Progenitor cell of endocrine pancreas (in vitro differentiated cells): Measurements from ENCODE around the gene TNNC1. TPM values are rescaled to one million over a fixed set of nuclear protein-coding genes. Genes with fewer than 3 reads are reported as not detected.

Experiments
- DNase-seq: peaks from one replicate; pipeline ENCODE4 v3.0.0; 2021; ENCODE audit warnings: low spot score; ENCODE audit not compliant: unreplicated experiment
- H3K27ac Mint-ChIP-seq: 2 replicates; pipeline ENCODE4 v1.8.0; 2021; ENCODE audit warnings: mild to moderate bottlenecking, moderate library complexity, mixed read lengths
- H3K27me3 Mint-ChIP-seq: 2 replicates; pipeline ENCODE4 v1.8.0; 2021; ENCODE audit warnings: mixed read lengths
- H3K36me3 Mint-ChIP-seq: 2 replicates; pipeline ENCODE4 v1.8.0; 2022; ENCODE audit warnings: mixed read lengths; ENCODE audit not compliant: insufficient read depth
- H3K4me1 Mint-ChIP-seq: 2 replicates; pipeline ENCODE4 v1.8.0; 2021; ENCODE audit warnings: low read depth, mixed read lengths
- H3K4me3 Mint-ChIP-seq: 2 replicates; pipeline ENCODE4 v1.8.0; 2021; ENCODE audit warnings: low read depth, mild to moderate bottlenecking, moderate library complexity, mixed read lengths
- H3K9me3 Mint-ChIP-seq: 2 replicates; pipeline ENCODE4 v1.8.0; 2021; ENCODE audit warnings: low read depth, mixed read lengths
- CTCF ChIP-seq: fragments of 200-600 bp; sonication (generic); IDR thresholded peaks from one replicate; pipeline ENCODE4 v1.5.0; 2021; ENCODE audit warnings: antibody characterized with exemption, mild to moderate bottlenecking; ENCODE audit not compliant: unreplicated experiment
- total RNA-seq: library from RNA; stranded (reverse); gene quantifications from 2 replicates; pipeline ENCODE4 v1.2.1, GENCODE V29; 2021

The TNNC1 gene
- total RNA-seq, 1 donor from 2014 or later, result 3.3 TPM

DNA sequence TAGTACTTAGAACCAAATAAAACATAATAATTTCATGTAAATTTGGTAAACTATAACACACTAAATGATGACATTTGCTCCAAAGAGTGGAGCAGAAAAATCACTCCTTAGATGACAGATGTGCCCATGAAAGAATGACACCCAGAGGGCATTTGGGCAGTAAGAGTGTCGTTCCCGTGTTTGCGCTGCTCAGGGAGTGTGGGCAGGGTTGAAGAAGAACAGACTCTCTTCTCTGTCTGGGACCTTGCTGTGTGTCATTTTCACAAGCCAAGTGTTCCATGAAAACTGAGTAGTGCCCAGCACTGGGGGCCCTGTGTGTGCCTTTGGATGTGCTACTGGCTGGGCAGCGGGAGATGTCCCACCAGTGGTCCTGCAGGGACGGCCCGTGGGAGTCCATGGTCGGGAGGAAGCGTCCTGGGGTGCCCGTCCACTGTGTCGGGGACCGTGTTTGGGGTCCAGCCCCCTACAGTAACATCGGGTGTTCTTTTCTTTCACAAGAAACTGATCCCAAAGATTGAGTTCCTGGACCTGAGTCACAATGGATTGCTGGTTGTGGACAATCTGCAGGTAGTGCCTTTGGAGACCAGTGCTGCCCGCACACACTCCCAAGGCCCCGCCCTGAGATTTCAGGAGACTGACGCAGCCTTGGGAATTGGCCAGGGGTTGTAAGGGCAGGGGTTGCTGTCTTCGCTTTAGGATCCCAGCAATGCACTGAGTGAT, 23.4 kb upstream of the TNNC1 start:
- no peak overlapping the region for H3K27ac Mint-ChIP-seq
- H3K9me3 Mint-ChIP-seq, result no peaks in the 10 kb centered on the region
- TF ChIP-seq CTCF, result no peak
- no peak for DNase-seq
- H3K36me3 Mint-ChIP-seq, result peaks cover 12% of the 10 kb centered on the region
- H3K4me1 Mint-ChIP-seq, result no peaks in the 10 kb centered on the region
- no peaks in the 10 kb centered on the region for H3K27me3 Mint-ChIP-seq
- H3K4me3 Mint-ChIP-seq, result no peak overlapping the region

DNA sequence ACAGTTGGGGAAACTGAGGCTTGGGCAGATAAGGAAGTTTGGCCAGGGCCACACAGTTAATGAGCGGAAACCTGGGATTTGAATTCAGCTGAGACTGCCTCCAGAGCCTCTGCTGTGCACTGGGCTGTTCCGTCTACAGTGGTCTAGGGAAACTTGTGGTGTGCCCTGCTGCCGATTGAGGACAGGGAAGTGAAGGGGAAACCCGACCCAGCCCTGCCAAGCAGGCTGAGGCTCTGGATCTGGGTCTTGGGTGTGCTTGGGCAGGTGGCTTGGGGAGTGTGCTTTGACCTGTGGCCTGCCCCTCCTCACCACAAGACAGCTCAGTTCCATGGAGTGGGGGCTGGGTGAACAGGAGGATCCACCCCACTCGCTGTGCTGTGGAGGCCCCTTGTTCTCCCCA, 19.2 kb upstream of the TNNC1 start:
- no peak for TF ChIP-seq CTCF
- peaks cover 1% of the 10 kb centered on the region for H3K4me1 Mint-ChIP-seq
- H3K27me3 Mint-ChIP-seq, result no peaks in the 10 kb centered on the region
- no peak overlapping the region for H3K4me3 Mint-ChIP-seq
- H3K36me3 Mint-ChIP-seq, result peaks cover 10% of the 10 kb centered on the region
- H3K27ac Mint-ChIP-seq, result no peak overlapping the region
- DNase-seq, result no peak
- H3K9me3 Mint-ChIP-seq, result no peaks in the 10 kb centered on the region

DNA sequence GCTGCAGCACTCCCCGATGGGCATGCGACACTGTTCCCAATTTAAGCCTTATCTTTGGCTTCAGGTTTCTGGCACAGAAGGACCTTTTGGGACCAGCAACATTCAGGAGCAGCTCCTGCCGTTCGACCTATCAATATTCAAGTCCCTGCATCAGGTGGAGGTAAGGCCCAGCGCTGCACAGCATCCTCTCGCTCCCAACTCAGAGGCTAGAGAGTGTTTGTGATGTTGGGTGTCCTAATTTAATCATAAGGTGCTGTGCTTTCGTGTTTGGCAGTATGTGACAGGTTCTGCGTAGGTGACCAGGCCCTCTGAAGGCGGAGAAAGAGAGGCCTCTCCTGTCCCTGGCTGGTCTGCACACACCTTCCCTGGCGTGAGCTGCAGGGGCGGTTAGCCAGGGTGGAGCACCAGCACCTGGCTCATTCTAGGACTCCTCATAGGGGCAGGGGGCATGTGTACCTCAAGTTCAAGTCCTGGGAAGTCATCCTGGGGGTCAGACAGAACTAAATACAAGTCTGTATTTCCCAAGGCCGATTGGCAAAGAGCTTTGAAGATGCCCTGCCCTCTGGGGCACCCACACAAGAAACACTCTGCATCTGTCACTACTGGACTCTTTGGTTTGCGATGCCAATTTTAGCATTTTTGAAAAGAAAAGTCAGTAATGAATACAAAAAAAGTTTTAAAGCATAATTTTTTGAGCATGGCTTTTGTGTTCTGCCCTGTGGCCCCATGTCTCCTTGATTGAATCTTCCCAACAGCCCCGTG, 18.6 kb upstream of the TNNC1 start:
- H3K27ac Mint-ChIP-seq, result peak overlapping the region; percentile 71
- no peak for TF ChIP-seq CTCF
- no peak overlapping the region for H3K4me3 Mint-ChIP-seq
- no peak for DNase-seq
- peaks cover 10% of the 10 kb centered on the region for H3K36me3 Mint-ChIP-seq
- no peaks in the 10 kb centered on the region for H3K27me3 Mint-ChIP-seq
- H3K9me3 Mint-ChIP-seq, result no peaks in the 10 kb centered on the region
- peaks cover 1% of the 10 kb centered on the region for H3K4me1 Mint-ChIP-seq

DNA sequence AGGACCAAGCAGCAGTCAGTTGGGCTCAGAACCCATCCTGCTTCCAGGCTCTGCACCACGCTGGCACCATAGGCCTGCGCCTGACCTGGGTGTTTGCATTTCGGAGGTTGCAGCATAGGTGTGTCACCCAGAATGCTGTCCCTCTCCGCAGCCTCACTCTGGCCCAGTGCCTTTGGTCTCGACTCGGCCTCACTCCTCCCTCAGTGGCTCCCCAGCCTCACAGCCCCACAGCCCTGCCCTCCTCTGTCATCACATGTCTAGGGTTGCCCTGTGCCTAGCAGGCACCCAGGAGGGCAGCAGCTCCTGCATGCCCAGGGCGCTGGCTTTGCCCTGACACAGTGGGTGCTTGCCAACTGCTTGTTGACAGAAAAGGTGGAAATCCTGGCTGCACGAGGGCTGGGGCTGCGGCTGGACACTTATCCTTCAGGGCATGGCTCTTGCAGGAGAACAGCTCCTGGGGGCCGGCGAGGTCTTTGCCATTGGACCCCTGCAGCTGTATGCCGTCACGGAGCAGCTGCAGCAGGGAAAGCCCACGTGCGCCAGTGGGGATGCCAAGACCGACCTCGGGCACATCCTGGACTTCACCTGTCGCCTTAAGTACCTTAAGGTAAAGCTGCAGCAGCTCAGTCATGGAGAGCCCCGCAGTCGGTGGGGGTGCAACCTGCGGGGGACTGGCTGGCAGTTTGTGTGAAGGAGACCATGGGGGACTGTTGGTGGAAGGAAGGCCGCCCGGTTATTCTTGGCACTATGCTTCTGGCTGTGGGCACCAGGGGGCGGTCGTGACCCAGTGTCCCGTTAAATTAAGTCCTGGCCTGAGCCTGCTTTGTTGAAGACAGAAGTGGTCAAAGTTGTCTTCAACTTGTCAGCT, 17.8 kb upstream of the TNNC1 start:
- H3K9me3 Mint-ChIP-seq, result no peaks in the 10 kb centered on the region
- no peak for DNase-seq
- TF ChIP-seq CTCF, result peak; percentile 58
- peak overlapping the region; percentile 71 for H3K27ac Mint-ChIP-seq
- H3K4me1 Mint-ChIP-seq, result peaks cover 1% of the 10 kb centered on the region
- peaks cover 10% of the 10 kb centered on the region for H3K36me3 Mint-ChIP-seq
- no peak overlapping the region for H3K4me3 Mint-ChIP-seq
- H3K27me3 Mint-ChIP-seq, result no peaks in the 10 kb centered on the region

GRCh38 chr3:52470920-52471319, 17.1 kb upstream of the TNNC1 start:
- Mint-ChIP-seq H3K36me3 (peaks cover 9% of the 10 kb centered on the region), H3K4me3 (no peak overlapping the region), H3K27ac (no peak overlapping the region), H3K9me3 (no peaks in the 10 kb centered on the region), H3K4me1 (peaks cover 1% of the 10 kb centered on the region), H3K27me3 (no peaks in the 10 kb centered on the region)
- DNase-seq, result no peak
- TF ChIP-seq CTCF, result no peak
